NCI-H460 (cell line): Measurements from ENCODE around the gene ADNP2. TPM values are rescaled to one million over a fixed set of nuclear protein-coding genes. Genes with fewer than 3 reads are reported as not detected.

Source experiments
- DNase-seq: peaks from one replicate; pipeline ENCODE4 v3.0.0-alpha.2; 2016; ENCODE audit warnings: low read depth; ENCODE audit errors: extremely low read depth
- total RNA-seq: library from RNA; depleted of rRNA; stranded (reverse); fragments of >200 nt; shearing (Covaris generic); gene quantifications from 2 replicates; pipeline ENCODE4 v1.2.3, GENCODE V29; 2014; rRNA removed

ADNP2 gene
- total RNA-seq, 1 experiment from 2014 or later: 19.0 TPM

DNA sequence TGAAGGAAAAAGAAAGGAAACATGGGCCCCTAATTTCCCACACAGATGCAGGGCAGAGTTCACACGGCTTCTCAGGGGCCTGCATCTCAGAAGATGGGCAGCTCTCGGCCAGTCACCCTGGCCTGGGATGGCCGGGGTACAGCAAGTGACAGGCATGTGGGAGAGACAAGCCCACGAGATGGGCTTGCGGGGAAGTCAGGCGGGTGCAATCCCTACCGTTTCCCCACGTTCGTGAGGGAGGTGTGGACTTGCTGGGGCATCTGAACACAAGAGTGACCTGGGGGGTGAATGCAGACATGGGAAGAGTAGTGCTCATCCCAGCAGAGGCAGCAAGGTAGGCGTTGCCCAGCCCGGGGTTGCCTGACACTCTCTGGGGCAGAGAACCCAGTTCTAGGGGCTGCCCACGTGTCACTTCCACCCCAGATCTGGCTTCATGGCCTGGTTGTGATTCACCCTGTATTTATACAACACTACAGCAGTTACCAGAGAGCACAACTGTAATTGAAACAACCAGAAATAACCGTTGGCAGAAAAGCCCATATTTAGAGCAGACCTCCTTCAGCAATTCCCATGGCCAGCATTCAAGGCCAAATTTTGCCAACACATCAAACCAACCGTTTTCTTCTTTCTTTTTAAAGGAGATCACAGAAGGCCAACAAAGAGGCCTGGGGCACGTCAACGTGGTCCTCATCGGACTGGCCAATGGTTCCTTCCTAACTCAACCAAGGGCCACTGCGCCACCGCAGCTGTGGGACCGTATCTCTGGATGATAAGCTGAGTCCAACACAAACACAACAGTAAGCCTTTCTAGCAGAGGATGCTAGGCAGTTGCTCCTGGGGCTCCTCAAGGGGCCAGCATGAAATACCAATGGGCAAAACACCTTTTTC is 79.8 kb downstream of the ADNP2 start:
- no peak for DNase-seq

DNA sequence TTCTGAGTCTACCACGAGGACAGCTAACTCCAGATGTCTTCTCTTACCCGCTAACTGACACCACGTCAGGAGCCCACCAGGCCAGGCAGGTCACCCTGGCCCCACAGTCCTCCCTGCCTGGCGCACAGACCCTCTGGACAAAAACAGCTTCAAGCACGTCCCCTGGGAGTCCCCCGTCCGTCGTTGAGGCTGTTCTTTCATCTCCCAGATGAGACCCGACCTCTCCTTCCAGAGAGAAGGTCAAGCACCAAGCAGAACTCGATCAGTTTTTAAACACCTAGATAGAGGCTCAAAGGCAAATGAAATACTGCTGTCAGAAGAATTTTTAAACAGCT is 80.4 kb downstream of the ADNP2 start:
- no peak for DNase-seq

Other genes starting within 250 kb of the ADNP2 start
- gene SLC66A2, start 157.6 kb upstream of the ADNP2 start, total RNA-seq: 17.0 and 19.1 TPM in 2 replicates
- gene HSBP1L1, start 144.6 kb upstream of the ADNP2 start, total RNA-seq: 35.9 and 38.6 TPM in 2 replicates
- 118 and 127 TPM in 2 replicates for gene TXNL4A, start 120.7 kb upstream of the ADNP2 start, total RNA-seq
- 29.4 and 32.3 TPM in 2 replicates for gene RBFA, start 74.8 kb upstream of the ADNP2 start, total RNA-seq
- gene PARD6G, start 138.3 kb downstream of the ADNP2 start, total RNA-seq: 3.1 and 3.5 TPM in 2 replicates